SK-N-SH (cell line): Measurements from ENCODE around the gene ABCA10. TPM values are rescaled to one million over a fixed set of nuclear protein-coding genes. Genes with fewer than 3 reads are reported as not detected.

Experiments
- CTCF ChIA-PET: fragments of 300-600, 350-600 bp; formaldehyde crosslinking; extraction: SDS; loops from one replicate; lab custom pipeline; 2021; lab: Yijun Ruan, JAX
- POLR2A ChIA-PET: fragments of 350-600 bp; sonication (Branson Sonifier 250); formaldehyde crosslinking; extraction: SDS; loops from one replicate; lab custom pipeline; 2020; ENCODE audit warnings: antibody characterized with exemption, inconsistent platforms; lab: Yijun Ruan, JAX
- DNase-seq: peaks from one replicate; pipeline ENCODE4 v3.0.0; 2012
- H2AFZ ChIP-seq: fragments of 200-600 bp; sonication (generic); 2 replicates; pipeline ENCODE4 v1.8.1; 2016; ENCODE audit warnings: antibody characterized with exemption, mild to moderate bottlenecking, low read depth
- H3F3A ChIP-seq: fragments of 200-600 bp; sonication (generic); replicated peaks from 2 replicates; pipeline ENCODE3; 2016; ENCODE audit warnings: antibody characterized with exemption, mild to moderate bottlenecking; ENCODE audit not compliant: insufficient read depth
- H3K27ac ChIP-seq, 2 experiments: fragments of 200-500 bp in 1 of 2; fragments of 200-600 bp in 1 of 2; sonication (Bioruptor generic) in 1 of 2; sonication (generic), shearing (Covaris generic) in 1 of 2; 2 replicates each; pipeline versions ENCODE4 v1.5.1 to v1.6.1; 2014 to 2016; ENCODE audit warnings: low read depth in 2 of 2, inconsistent platforms in 1 of 2, low read length in 1 of 2, mild to moderate bottlenecking in 1 of 2, mixed read lengths in 1 of 2
- H3K27me3 ChIP-seq: fragments of 200-600 bp; sonication (generic), shearing (Covaris generic); 2 replicates; pipeline ENCODE4 v1.6.1; 2016; ENCODE audit warnings: mixed run types; ENCODE audit not compliant: insufficient read depth
- H3K36me3 ChIP-seq, 2 experiments: fragments of 200-500 bp in 1 of 2; fragments of 200-600 bp in 1 of 2; sonication (Bioruptor generic) in 1 of 2; sonication (generic) in 1 of 2; replicated peaks in 1 of 2; 2 replicates each; pipeline versions ENCODE3 to v1.5.1; 2014 to 2016; ENCODE audit warnings: low read length in 1 of 2, mild to moderate bottlenecking in 1 of 2; ENCODE audit not compliant: insufficient read depth in 2 of 2, control insufficient read depth in 1 of 2
- H3K4me1 ChIP-seq, 2 experiments: fragments of 200-500 bp in 1 of 2; fragments of 200-600 bp in 1 of 2; sonication (Bioruptor generic) in 1 of 2; sonication (generic), shearing (Covaris generic) in 1 of 2; 2 replicates each; pipeline versions ENCODE4 v1.5.1 to v1.6.1; 2014 to 2016; ENCODE audit warnings: low read depth in 1 of 2, low read length in 1 of 2, mixed run types in 1 of 2; ENCODE audit not compliant: insufficient read depth in 2 of 2, control insufficient read depth in 1 of 2
- H3K4me2 ChIP-seq: fragments of 200-600 bp; sonication (generic), shearing (Covaris generic); 2 replicates; pipeline ENCODE4 v1.6.1; 2017; ENCODE audit warnings: mixed run types
- H3K4me3 ChIP-seq, 2 experiments: fragments of 200-500 bp in 1 of 2; fragments of 200-600 bp in 1 of 2; sonication (Bioruptor generic) in 1 of 2; sonication (generic), shearing (Covaris generic) in 1 of 2; 2 replicates each; pipeline versions ENCODE4 v1.5.1 to v1.8.1; 2014 to 2016; ENCODE audit warnings: low read depth in 2 of 2, inconsistent platforms in 1 of 2, low read length in 1 of 2, mild to moderate bottlenecking in 1 of 2, mixed read lengths in 1 of 2, moderate library complexity in 1 of 2
- H3K79me2 ChIP-seq: fragments of 200-600 bp; sonication (generic); 2 replicates; pipeline ENCODE4 v1.8.1; 2017; ENCODE audit warnings: mild to moderate bottlenecking; ENCODE audit not compliant: insufficient read depth
- H3K9ac ChIP-seq: fragments of 200-600 bp; sonication (generic); 2 replicates; pipeline ENCODE4 v1.6.1; 2017; ENCODE audit warnings: mixed run types
- H3K9me2 ChIP-seq: fragments of 200-600 bp; sonication (generic); 2 replicates; pipeline ENCODE4 v1.6.1; 2017; ENCODE audit warnings: mixed run types
- H3K9me3 ChIP-seq: fragments of 200-600 bp; sonication (generic); 2 replicates; pipeline ENCODE4 v1.6.1; 2017; ENCODE audit warnings: mixed run types, mild to moderate bottlenecking, moderate library complexity
- H4K20me1 ChIP-seq: fragments of 200-600 bp; sonication (generic); 2 replicates; pipeline ENCODE4 v1.6.1; 2017; ENCODE audit warnings: mild to moderate bottlenecking, mixed run types; ENCODE audit not compliant: insufficient read depth
- CHD2 ChIP-seq: fragments of 150-350 bp; IDR thresholded peaks from 2 replicates; pipeline ENCODE4 v1.6.1; 2018; ENCODE audit warnings: low read length; ENCODE audit not compliant: partially characterized antibody
- FOSL2 ChIP-seq: IDR thresholded peaks from 2 replicates; pipeline ENCODE4 v1.4.0; 2012; ENCODE audit warnings: low read depth, mild to moderate bottlenecking, moderate library complexity, borderline replicate concordance
- FOXJ3 ChIP-seq: sonication (generic); formaldehyde crosslinking; IDR thresholded peaks from 2 replicates; pipeline ENCODE4 v1.5.1; 2020; ENCODE audit warnings: mild to moderate bottlenecking, missing genetic modification reagents
- FOXM1 ChIP-seq: IDR thresholded peaks from 2 replicates; pipeline ENCODE4 v1.4.0; 2012; ENCODE audit warnings: low read depth, mild to moderate bottlenecking
- GABPA ChIP-seq: IDR thresholded peaks from 2 replicates; pipeline ENCODE4 v1.4.0; 2012; ENCODE audit warnings: low read depth, mild to moderate bottlenecking
- JUND ChIP-seq: IDR thresholded peaks from 2 replicates; pipeline ENCODE4 v1.4.0; 2012
- MXI1 ChIP-seq: IDR thresholded peaks from 2 replicates; pipeline ENCODE4 v1.6.1; 2012; ENCODE audit warnings: mild to moderate bottlenecking, low read depth, low read length, improper control_type of control experiment
- NRF1 ChIP-seq: IDR thresholded peaks from 2 replicates; pipeline ENCODE4 v1.6.1; 2012; ENCODE audit warnings: low read depth, mild to moderate bottlenecking, low read length
- PBX3 ChIP-seq: IDR thresholded peaks from 2 replicates; pipeline ENCODE4; 2012
- POLR2AphosphoS5 ChIP-seq: IDR thresholded peaks from 2 replicates; pipeline ENCODE4 v1.6.1; 2012; ENCODE audit warnings: low read depth, low read length
- RCOR1 ChIP-seq: fragments of 150-350 bp; IDR thresholded peaks from 2 replicates; pipeline ENCODE4 v1.6.1; 2017; ENCODE audit warnings: antibody characterized with exemption, low read length
- REST ChIP-seq: IDR thresholded peaks from 2 replicates; pipeline ENCODE4 v1.6.1; 2012; ENCODE audit warnings: mild to moderate bottlenecking, low read depth, low read length, moderate library complexity
- SMC3 ChIP-seq: IDR thresholded peaks from 2 replicates; pipeline ENCODE4 v1.6.1; 2012; ENCODE audit warnings: low read depth, low read length, improper control_type of control experiment
- TCF12 ChIP-seq: IDR thresholded peaks from 2 replicates; pipeline ENCODE4 v1.4.0; 2012
- YY1 ChIP-seq: IDR thresholded peaks from 2 replicates; pipeline ENCODE4 v1.4.0; 2012; ENCODE audit warnings: low read depth, mild to moderate bottlenecking
- WGBS: methylation state at CpG from one replicate; pipeline ENCODE4 v1.1.6; 2017; ENCODE audit warnings: low lambda C conversion rate; 5-methylcytosine and 5-hydroxymethylcytosine counted together
- polyA plus RNA-seq, 3 experiments: library from polyadenylated mRNA; depleted of rRNA; stranded (reverse); fragments of >200 nt; gene quantifications; 2 replicates each; pipeline ENCODE4 v1.2.3, GENCODE V29; 2012

Gene ABCA10
- polyA plus RNA-seq, 1 of the 3 experiments (the other 2 are of a cell fraction): 0.07 TPM

DNA sequence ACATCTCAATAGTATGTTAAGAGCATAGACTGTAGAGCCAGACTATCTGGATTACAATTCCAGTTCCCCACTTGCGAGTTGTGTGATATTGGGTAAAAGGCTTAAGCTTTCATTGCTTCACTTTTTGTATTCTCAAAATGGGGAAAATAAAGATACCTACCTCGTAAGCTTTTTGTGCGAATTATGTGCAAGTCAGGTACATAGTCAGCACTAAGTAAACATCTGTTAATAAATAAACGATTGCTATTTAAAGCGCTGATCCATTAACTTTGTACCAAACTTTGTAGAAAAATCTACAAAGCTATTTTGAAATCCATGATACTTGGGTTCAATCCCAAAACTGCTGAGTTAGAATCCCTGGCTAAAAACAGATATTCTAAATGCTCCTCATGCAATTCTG is 106.6 kb downstream of the ABCA10 start:
- Histone ChIP-seq H2AFZ (no peak overlapping the region), H3F3A (no peaks in the 10 kb centered on the region), H3K36me3 (no peaks in the 10 kb centered on the region), H3K4me2 (no peak overlapping the region), H3K9me3 (no peaks in the 10 kb centered on the region), H3K27ac (no peak overlapping the region), H3K9me2 (no peaks in the 10 kb centered on the region), H3K4me3 (no peak overlapping the region), H3K4me1 (no peaks in the 10 kb centered on the region; a peak in 1 of 4 replicates), H3K79me2 (no peaks in the 10 kb centered on the region), H3K27me3 (no peaks in the 10 kb centered on the region; the same call in 1 of the 2 replicates), H3K9ac (no peak overlapping the region), H4K20me1 (no peaks in the 10 kb centered on the region)
- TF ChIP-seq SMC3: no peak
- TF ChIP-seq FOXJ3 (CRISPR knock-in tag): no peak
- TF ChIP-seq GABPA: no peak
- TF ChIP-seq YY1: no peak
- TF ChIP-seq FOSL2: no peak
- no peak for TF ChIP-seq TCF12
- TF ChIP-seq MXI1: no peak
- no peak for TF ChIP-seq RCOR1
- TF ChIP-seq PBX3: no peak
- TF ChIP-seq FOXM1: no peak
- no peak for TF ChIP-seq NRF1
- TF ChIP-seq CHD2: no peak
- TF ChIP-seq POLR2AphosphoS5: no peak
- TF ChIP-seq REST: no peak
- no peak for TF ChIP-seq JUND
- ChIA-PET CTCF (no interaction called here), POLR2A (no interaction called here)
- WGBS: 48% methylated on average over 5 of the region's 5 CpGs
- no peak for DNase-seq
